Pancreas (tissue), 10 donors: Measurements from ENCODE around the gene CTNND1. TPM values are rescaled to one million over a fixed set of nuclear protein-coding genes. Genes with fewer than 3 reads are reported as not detected.

Experiments used
- ATAC-seq, 4 donors: fragments of 200-7000 bp; cut with Tn5 transposase; one replicate each; pipeline versions ENCODE4 v1.8.0 to v1.9.1; 2020; ENCODE audit warnings: mild to moderate bottlenecking in 4 of 4, moderate library complexity in 4 of 4
- DNase-seq, 6 donors: peaks; one replicate each; pipeline ENCODE4 v3.0.0-alpha.2; 2020
- FAIRE-seq: peaks from 2 replicates; lab custom pipeline; 2012; peaks lifted over from hg19 to GRCh38; lab: Jason Lieb, UNC
- H3K27ac ChIP-seq, 4 donors: fragments of 200-600 bp; sonication (generic); 1 replicate in 3 of 4; 2 replicates in 1 of 4; pipeline versions ENCODE4 v1.5.0 to v1.8.0; 2020
- H3K27me3 ChIP-seq, 4 donors: fragments of 200-600 bp; one replicate each; pipeline ENCODE4 v1.8.0; 2021
- H3K36me3 ChIP-seq, 3 donors: fragments of 200-600 bp; sonication (generic) in 1 of 3; one replicate each; pipeline versions ENCODE4 v1.5.0 to v1.8.0; 2020 to 2021
- H3K4me1 ChIP-seq, 3 donors: fragments of 200-600 bp; one replicate each; pipeline ENCODE4 v1.8.0; 2021
- H3K4me3 ChIP-seq, 4 donors: fragments of 200-600 bp; sonication (generic) in 2 of 4; one replicate each; pipeline versions ENCODE4 v1.5.0 to v1.8.0; 2020 to 2021
- H3K9me3 ChIP-seq, 4 donors: fragments of 200-600 bp; one replicate each; pipeline ENCODE4 v1.8.0; 2021
- WGBS, 2 donors: extraction: QIAGEN DNeasy Blood & Tissue Kit; methylation state at CpG; one replicate each; pipeline ENCODE4 v1.1.7; 2013; 5-methylcytosine and 5-hydroxymethylcytosine counted together
- intact Hi-C, 3 donors: fragments of 100-400 bp; cut with DNase I; formaldehyde crosslinking; loops; one replicate each; pipeline versions ENCODE4 v1.11.1 to v1.14.2; 2022
- polyA plus RNA-seq, 2 donors: library from polyadenylated mRNA; stranded (reverse); fragments of 200-250 nt; gene quantifications; one replicate each; pipeline ENCODE4 v1.2.3, GENCODE V29; 2013
- total RNA-seq, 6 donors: library from RNA; stranded (reverse); fragmentation: NEBNext Ultra II Directional in 4 of 6; extraction: Animal tissue kit (Norgen Biotek cat#: 25700) in 4 of 6; gene quantifications; one replicate each; pipeline versions ENCODE4 v1.2.1 to v1.2.4, GENCODE V29; 2021 to 2023
- TF ChIP-seq, protein P1 (sequence below), 4 donors: fragments of 200-600 bp; sonication (generic) in 3 of 4; IDR thresholded peaks; one replicate each; pipeline versions ENCODE4 v1.5.0 to v1.8.0; 2021; ENCODE audit warnings: antibody characterized with exemption in 4 of 4
- donor health status: healthy with polysubstance abuse.
- donor health status: DM: no; HTN: no; CAD: no; lungs with moderate emphysema.
- donor health status: DM: no; HTN: no; CAD: no.
- donor health status: control.
- donor health status: control.
- donor health status: Bipolar disorder and iron deficiency.
- donor health status: DM: yes; HTN: yes; CAD: no.
- donor health status: DM: no; HTN: no; CAD: no.
- donor health status: DM: no; HTN: no; CAD: no.
- donor health status: DM: yes; HTN: yes; CAD: no.

CTNND1 gene
- total and polyA plus RNA-seq, 8 donors = 42.7 to 203 (median 122) TPM

DNA sequence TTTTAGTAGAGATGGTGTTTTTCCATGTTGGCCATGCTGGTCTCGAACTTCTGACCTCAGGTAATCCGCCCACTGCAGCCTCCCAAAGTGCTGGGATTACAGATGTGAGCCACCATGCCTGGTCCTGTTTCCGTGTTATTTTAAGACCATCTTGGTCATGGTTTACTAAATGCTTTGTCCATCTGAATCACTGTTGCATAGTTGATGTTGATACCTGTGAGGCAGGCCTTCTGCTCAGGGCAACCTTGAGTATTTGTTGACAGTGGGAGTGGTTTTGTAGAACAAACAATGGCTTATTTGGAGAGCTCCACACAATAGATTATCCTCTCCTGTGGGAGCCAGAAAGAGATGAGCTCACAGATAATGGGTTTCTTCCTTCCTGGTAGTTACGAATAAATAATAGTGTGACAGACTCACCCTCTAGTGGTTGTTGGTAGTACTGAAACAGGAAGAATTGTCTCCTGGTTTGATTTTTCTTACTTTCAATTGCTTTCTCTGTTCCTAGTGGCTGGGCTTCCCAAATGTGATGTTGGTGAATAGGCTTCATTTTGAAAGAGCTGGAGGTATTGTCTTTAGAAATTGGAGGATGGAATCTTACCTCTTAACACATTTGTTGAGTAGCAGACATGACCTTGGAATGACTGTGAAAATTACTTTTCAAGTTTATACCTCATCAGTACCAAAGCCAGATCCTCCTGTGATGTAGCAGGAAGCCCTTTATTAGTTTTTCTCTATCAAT lies 39.0 kb downstream of the CTNND1 start:
- H3K27ac ChIP-seq = peak overlapping the region; percentile 19 to 73 (median 49)
- no peaks in the 10 kb centered on the region for H3K27me3 ChIP-seq
- peaks cover 15 to 61% (median 44%) of the 10 kb centered on the region in 3 donors for H3K36me3 ChIP-seq
- FAIRE-seq (peak; percentile 75), ATAC-seq (peak; percentile 68 to 87 (median 82)), DNase-seq (peak in 2 of 6 donors; percentile 45 to 51)
- peaks cover 36 to 49% (median 37%) of the 10 kb centered on the region in 3 donors for H3K4me1 ChIP-seq
- H3K4me3 ChIP-seq = no peak overlapping the region
- H3K9me3 ChIP-seq = no peaks in the 10 kb centered on the region
- intact Hi-C loops = loop anchor here in 2 of 3 donors (5.0 kb wide), 2 partner anchors 38 to 48 kb away; partner anchors contain the start of genes BTBD18 (in 1 of the 2) and CTNND1 (in 1 of the 2)
- WGBS, 2 donors = 42 to 46% methylated on average over 4 of the region's 4 CpGs
- TF ChIP-seq, protein P1, sequence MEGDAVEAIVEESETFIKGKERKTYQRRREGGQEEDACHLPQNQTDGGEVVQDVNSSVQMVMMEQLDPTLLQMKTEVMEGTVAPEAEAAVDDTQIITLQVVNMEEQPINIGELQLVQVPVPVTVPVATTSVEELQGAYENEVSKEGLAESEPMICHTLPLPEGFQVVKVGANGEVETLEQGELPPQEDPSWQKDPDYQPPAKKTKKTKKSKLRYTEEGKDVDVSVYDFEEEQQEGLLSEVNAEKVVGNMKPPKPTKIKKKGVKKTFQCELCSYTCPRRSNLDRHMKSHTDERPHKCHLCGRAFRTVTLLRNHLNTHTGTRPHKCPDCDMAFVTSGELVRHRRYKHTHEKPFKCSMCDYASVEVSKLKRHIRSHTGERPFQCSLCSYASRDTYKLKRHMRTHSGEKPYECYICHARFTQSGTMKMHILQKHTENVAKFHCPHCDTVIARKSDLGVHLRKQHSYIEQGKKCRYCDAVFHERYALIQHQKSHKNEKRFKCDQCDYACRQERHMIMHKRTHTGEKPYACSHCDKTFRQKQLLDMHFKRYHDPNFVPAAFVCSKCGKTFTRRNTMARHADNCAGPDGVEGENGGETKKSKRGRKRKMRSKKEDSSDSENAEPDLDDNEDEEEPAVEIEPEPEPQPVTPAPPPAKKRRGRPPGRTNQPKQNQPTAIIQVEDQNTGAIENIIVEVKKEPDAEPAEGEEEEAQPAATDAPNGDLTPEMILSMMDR (IDR thresholded peaks at IDR 0.05) = peak; percentile 72 to 80 (median 74)

DNA sequence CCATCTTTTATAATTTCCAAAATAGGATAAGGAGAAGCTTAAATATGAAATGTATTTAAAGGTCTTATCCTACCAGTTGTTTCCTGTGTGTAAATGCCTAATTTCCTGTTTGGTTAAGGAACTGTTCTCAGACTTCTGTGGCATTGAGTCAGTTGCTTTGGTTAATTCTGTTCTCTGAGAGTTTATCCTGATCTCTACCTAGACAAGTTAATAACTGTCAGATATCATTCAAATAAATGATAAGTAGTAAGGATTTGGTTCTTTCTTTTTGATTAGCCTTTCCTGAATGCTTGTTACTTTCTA lies 39.5 kb downstream of the CTNND1 start:
- intact Hi-C loops = loop anchor here in 2 of 3 donors (5.0 kb wide), 2 partner anchors 39 to 49 kb away; partner anchors contain the start of genes BTBD18 (in 1 of the 2) and CTNND1 (in 1 of the 2)
- Histone ChIP-seq H3K27ac (peak overlapping the region in 2 of 4 donors; percentile 63 to 73), H3K4me3 (no peak overlapping the region), H3K36me3 (peaks cover 15 to 61% (median 42%) of the 10 kb centered on the region in 3 donors), H3K4me1 (peaks cover 36 to 49% (median 37%) of the 10 kb centered on the region in 3 donors), H3K9me3 (no peaks in the 10 kb centered on the region), H3K27me3 (no peaks in the 10 kb centered on the region)
- FAIRE-seq = no peak
- no peak for ATAC-seq
- no peak for DNase-seq
- TF ChIP-seq, protein P1 (IDR thresholded peaks at IDR 0.05) = no peak

DNA sequence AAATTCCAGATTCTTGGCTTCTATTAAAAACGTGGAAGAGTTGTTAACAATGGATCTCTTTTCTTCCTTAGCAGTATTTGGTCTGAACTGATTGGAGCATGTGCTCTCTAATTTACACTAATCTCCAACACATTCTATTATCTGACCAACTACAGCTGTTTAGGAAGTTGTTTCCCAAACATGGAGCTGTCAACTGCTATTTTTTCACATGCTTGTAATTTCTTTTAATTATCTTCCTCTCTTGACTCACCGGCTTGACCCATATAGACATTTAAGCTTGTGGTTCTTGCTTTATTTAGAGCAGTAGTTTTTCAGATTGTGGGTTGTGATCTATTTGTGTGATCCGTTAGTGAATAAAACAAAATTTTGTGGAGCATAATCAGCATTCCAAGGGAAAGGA lies 40.8 kb downstream of the CTNND1 start:
- Histone ChIP-seq H3K36me3 (peaks cover 9 to 62% (median 40%) of the 10 kb centered on the region in 3 donors), H3K27me3 (no peaks in the 10 kb centered on the region), H3K27ac (peak overlapping the region in 1 of 4 donors; percentile 54), H3K4me3 (no peak overlapping the region), H3K9me3 (no peaks in the 10 kb centered on the region), H3K4me1 (peaks cover 36 to 49% (median 37%) of the 10 kb centered on the region in 3 donors)
- TF ChIP-seq, protein P1 (IDR thresholded peaks at IDR 0.05) = no peak
- intact Hi-C loops = loop anchor here in 2 of 3 donors (5.0 kb wide), 2 partner anchors 40 to 50 kb away; partner anchors contain the start of genes BTBD18 (in 1 of the 2) and CTNND1 (in 1 of the 2)
- DNase-seq (no peak), FAIRE-seq (no peak), ATAC-seq (no peak)
- WGBS, 2 donors = 48 to 51% methylated on average over 3 of the region's 3 CpGs

DNA sequence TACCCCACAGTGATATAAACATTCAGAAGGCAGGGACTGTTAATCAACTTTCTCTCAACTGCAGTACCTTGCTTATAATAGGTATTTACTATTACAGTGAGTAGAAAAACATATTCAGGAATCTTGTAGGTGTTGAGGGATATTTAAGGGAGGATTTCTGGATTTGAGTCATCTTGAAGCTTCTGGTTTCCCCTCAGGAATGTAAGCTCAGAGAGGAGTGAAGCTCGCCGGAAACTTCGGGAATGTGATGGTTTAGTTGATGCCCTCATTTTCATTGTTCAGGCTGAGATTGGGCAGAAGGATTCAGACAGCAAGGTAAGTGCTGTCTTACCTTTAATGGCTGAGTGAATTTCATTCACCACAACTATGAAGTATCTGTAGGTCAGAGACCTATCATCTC lies 42.9 kb downstream of the CTNND1 start:
- TF ChIP-seq, protein P1 (IDR thresholded peaks at IDR 0.05) = no peak
- intact Hi-C loops = loop anchor here in 2 of 3 donors (5.0 kb wide), 2 partner anchors 42 to 52 kb away; partner anchors contain the start of genes BTBD18 (in 1 of the 2) and CTNND1 (in 1 of the 2)

More for the DNA sequence above, 42.9 kb downstream of the CTNND1 start:
- no peaks in the 10 kb centered on the region for H3K9me3 ChIP-seq
- H3K27me3 ChIP-seq = no peaks in the 10 kb centered on the region
- no peak for ATAC-seq
- H3K27ac ChIP-seq = no peak overlapping the region
- no peak for DNase-seq
- no peak for FAIRE-seq
- 88 to 90% methylated on average over 3 of the region's 3 CpGs for WGBS, 2 donors
- peaks cover 21 to 34% (median 23%) of the 10 kb centered on the region in 3 donors for H3K4me1 ChIP-seq
- H3K36me3 ChIP-seq = peaks cover 9 to 78% (median 60%) of the 10 kb centered on the region in 3 donors
- H3K4me3 ChIP-seq = no peak overlapping the region
